ENCODE results near the gene SYK. TPM values are rescaled to one million over a fixed set of nuclear protein-coding genes. Genes with fewer than 3 reads are reported as not detected.
A peak's percentile ranks its signal among the peaks of the same experiment; 100 is the strongest.

SYK gene
- total RNA-seq, 1 donor from 2014 or later = not detected

GRCh38 chr9:90836411-90837080 lies 34.9 kb downstream of the SYK start:
- Mint-ChIP-seq H3K27me3 (ENCODE audit: insufficient read depth, low read depth) (no peaks in the 10 kb centered on the region), H3K36me3 (no peaks in the 10 kb centered on the region), H3K4me3 (no peak overlapping the region)

GRCh38 chr9:90838098-90838497 lies 36.5 kb downstream of the SYK start:
- H3K4me1 ChIP-seq = no peaks in the 10 kb centered on the region
- H3K27ac Mint-ChIP-seq = peak overlapping the region; percentile 9
- no peak overlapping the region for H2AFZ ChIP-seq (replicated peaks)
- no peaks in the 10 kb centered on the region for H3K9me3 ChIP-seq (ENCODE audit: low read depth)
- no peaks in the 10 kb centered on the region for H4K20me1 ChIP-seq (ENCODE audit: low read depth)
- H3K36me3 Mint-ChIP-seq = no peaks in the 10 kb centered on the region
- no peaks in the 10 kb centered on the region for H3K79me2 ChIP-seq (ENCODE audit: low read depth)
- H3K27me3 Mint-ChIP-seq (ENCODE audit: insufficient read depth, low read depth) = no peaks in the 10 kb centered on the region
- no peak overlapping the region for H3K4me2 ChIP-seq
- H3K27ac ChIP-seq = no peak overlapping the region
- no peak for DNase-seq (ENCODE audit: low spot score)
- no peaks in the 10 kb centered on the region for H3K27me3 ChIP-seq
- no peak overlapping the region for H3K9ac ChIP-seq
- TF ChIP-seq CTCF (IDR thresholded peaks at IDR 0.05) = no peak
- TF ChIP-seq EZH2phosphoT487 (IDR thresholded peaks at IDR 0.05) = no peak
- H3K4me3 ChIP-seq = no peak overlapping the region
- no peaks in the 10 kb centered on the region for H3K4me1 Mint-ChIP-seq
- H3K36me3 ChIP-seq = no peaks in the 10 kb centered on the region
- no peaks in the 10 kb centered on the region for H3K9me3 Mint-ChIP-seq
- H3K4me3 Mint-ChIP-seq = no peak overlapping the region
- H3F3A ChIP-seq (ENCODE audit: low read depth) = peaks cover 16% of the 10 kb centered on the region

More at GRCh38 chr9:90836411-90837080, 34.9 kb downstream of the SYK start:
- no peak for TF ChIP-seq CTCF (IDR thresholded peaks at IDR 0.05)
- no peak for TF ChIP-seq EZH2 (IDR thresholded peaks at IDR 0.05)
- TF ChIP-seq EZH2phosphoT487 (IDR thresholded peaks at IDR 0.05) = no peak
- H3K4me1 ChIP-seq = no peaks in the 10 kb centered on the region
- peaks cover 7% of the 10 kb centered on the region for H3F3A ChIP-seq (ENCODE audit: low read depth)
- H3K36me3 ChIP-seq = no peaks in the 10 kb centered on the region
- no peak overlapping the region for H3K4me2 ChIP-seq
- H3K9me3 Mint-ChIP-seq = no peaks in the 10 kb centered on the region
- no peak overlapping the region for H3K27ac Mint-ChIP-seq
- no peak overlapping the region for H3K9ac ChIP-seq
- H3K9me3 ChIP-seq (ENCODE audit: low read depth) = no peaks in the 10 kb centered on the region
- H4K20me1 ChIP-seq (ENCODE audit: low read depth) = no peaks in the 10 kb centered on the region
- H3K4me3 ChIP-seq = no peak overlapping the region
- H3K27me3 ChIP-seq = no peaks in the 10 kb centered on the region
- no peak overlapping the region for H2AFZ ChIP-seq (replicated peaks)
- no peaks in the 10 kb centered on the region for H3K4me1 Mint-ChIP-seq
- H3K27ac ChIP-seq = no peak overlapping the region
- DNase-seq (ENCODE audit: low spot score) = no peak
- no peaks in the 10 kb centered on the region for H3K79me2 ChIP-seq (ENCODE audit: low read depth)

GRCh38 chr9:90838581-90839154 lies 37.0 kb downstream of the SYK start:
- Histone ChIP-seq H4K20me1 (ENCODE audit: low read depth) (no peaks in the 10 kb centered on the region), H3K9ac (no peak overlapping the region), H2AFZ (replicated peaks) (no peak overlapping the region), H3K36me3 (no peaks in the 10 kb centered on the region), H3K27ac (no peak overlapping the region), H3K4me3 (no peak overlapping the region), H3K4me1 (no peaks in the 10 kb centered on the region), H3K9me3 (ENCODE audit: low read depth) (no peaks in the 10 kb centered on the region), H3F3A (ENCODE audit: low read depth) (peaks cover 16% of the 10 kb centered on the region), H3K4me2 (no peak overlapping the region), H3K79me2 (ENCODE audit: low read depth) (no peaks in the 10 kb centered on the region), H3K27me3 (no peaks in the 10 kb centered on the region)
- H3K9me3 Mint-ChIP-seq = no peaks in the 10 kb centered on the region
- no peaks in the 10 kb centered on the region for H3K27me3 Mint-ChIP-seq (ENCODE audit: insufficient read depth, low read depth)
- no peaks in the 10 kb centered on the region for H3K36me3 Mint-ChIP-seq
- no peak for TF ChIP-seq EZH2phosphoT487 (IDR thresholded peaks at IDR 0.05)
- no peak for TF ChIP-seq CTCF (IDR thresholded peaks at IDR 0.05)
- TF ChIP-seq EZH2 (IDR thresholded peaks at IDR 0.05) = no peak
- no peak for DNase-seq (ENCODE audit: low spot score)
- no peaks in the 10 kb centered on the region for H3K4me1 Mint-ChIP-seq
- no peak overlapping the region for H3K4me3 Mint-ChIP-seq
- H3K27ac Mint-ChIP-seq = no peak overlapping the region
